ENCODE results near the gene MACROD2.

MACROD2 gene

GRCh38 chr20:14544688-14545087 lies 549.4 kb downstream of the MACROD2 start:
- FAIRE-seq, result no peak

- FAIRE-seq, result no peak
Measured at GRCh38 chr20:14550655-14551054, 555.3 kb downstream of the MACROD2 start.

GRCh38 chr20:14553774-14554534 lies 558.6 kb downstream of the MACROD2 start:
- FAIRE-seq, result no peak

GRCh38 chr20:14555676-14556075 lies 560.4 kb downstream of the MACROD2 start:
- FAIRE-seq, result no peak

GRCh38 chr20:14556206-14556605 lies 560.9 kb downstream of the MACROD2 start:
- FAIRE-seq, result no peak

- FAIRE-seq, result no peak
Measured at GRCh38 chr20:14559612-14560011, 564.3 kb downstream of the MACROD2 start.

- no peak for FAIRE-seq
Measured at GRCh38 chr20:14561741-14562221, 566.5 kb downstream of the MACROD2 start.

- FAIRE-seq, result no peak
Measured at GRCh38 chr20:14562981-14563380, 567.7 kb downstream of the MACROD2 start.

GRCh38 chr20:14566505-14566904 lies 571.2 kb downstream of the MACROD2 start:
- no peak for FAIRE-seq

GRCh38 chr20:14568225-14568624 lies 572.9 kb downstream of the MACROD2 start:
- no peak for FAIRE-seq

- no peak for FAIRE-seq
Measured at GRCh38 chr20:14568701-14569100, 573.4 kb downstream of the MACROD2 start.

GRCh38 chr20:14569641-14570040 lies 574.3 kb downstream of the MACROD2 start:
- no peak for FAIRE-seq

- no peak for FAIRE-seq
Measured at GRCh38 chr20:14570811-14571210, 575.5 kb downstream of the MACROD2 start.

- FAIRE-seq, result no peak
Measured at GRCh38 chr20:14573676-14574075, 578.4 kb downstream of the MACROD2 start.

GRCh38 chr20:14576196-14576877 lies 581.0 kb downstream of the MACROD2 start:
- no peak for FAIRE-seq

- FAIRE-seq, result no peak
Measured at GRCh38 chr20:14580418-14581074, 585.2 kb downstream of the MACROD2 start.

- FAIRE-seq, result no peak
Measured at GRCh38 chr20:14581731-14582130, 586.4 kb downstream of the MACROD2 start.

GRCh38 chr20:14582855-14583254 lies 587.5 kb downstream of the MACROD2 start:
- no peak for FAIRE-seq

- FAIRE-seq, result no peak
Measured at GRCh38 chr20:14583413-14583812, 588.1 kb downstream of the MACROD2 start.

GRCh38 chr20:14589383-14589782 lies 594.1 kb downstream of the MACROD2 start:
- no peak for FAIRE-seq

GRCh38 chr20:14595051-14595450 lies 599.7 kb downstream of the MACROD2 start:
- FAIRE-seq, result no peak

GRCh38 chr20:14597206-14597715 lies 601.9 kb downstream of the MACROD2 start:
- FAIRE-seq, result no peak

- FAIRE-seq, result no peak
Measured at GRCh38 chr20:14599613-14600012, 604.3 kb downstream of the MACROD2 start.

Measured in colon (tissue), 2 donors.